GM18502 (cell line): ENCODE measurements around the gene DIP2C.
"Not testable (repeated sequence)": the region's sequence is repeated elsewhere in the genome, so short reads cannot be mapped to it uniquely, and the experiment has no call there.

ENCODE experiments used
- ATAC-seq: cut with Tn5 transposase; IDR thresholded peaks from one replicate; pipeline ENCODE4 v1.9.1; 2021; ENCODE audit warnings: mild to moderate bottlenecking; ENCODE audit not compliant: unreplicated experiment, poor library complexity

The DIP2C gene

DNA sequence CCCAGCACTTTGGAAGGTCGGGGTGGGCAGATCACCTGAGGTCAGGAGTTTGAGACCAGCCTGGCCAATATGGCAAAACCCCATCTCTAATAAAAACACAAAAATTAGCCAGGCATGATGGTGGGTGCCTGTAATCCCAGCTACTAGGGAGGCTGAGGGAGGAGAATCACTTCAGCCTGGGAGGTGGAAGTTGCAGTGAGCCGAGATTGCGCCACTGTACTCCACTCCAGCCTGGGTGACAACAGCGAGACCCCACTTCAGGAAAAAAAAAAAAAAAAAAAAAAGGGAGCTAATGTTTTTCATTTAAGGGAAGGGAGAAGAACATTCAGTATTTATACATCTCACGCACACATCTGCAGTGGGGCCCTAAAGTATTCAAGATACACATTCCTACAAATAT, 176.8 kb downstream of the DIP2C start:
- not testable (repeated sequence) for ATAC-seq

DNA sequence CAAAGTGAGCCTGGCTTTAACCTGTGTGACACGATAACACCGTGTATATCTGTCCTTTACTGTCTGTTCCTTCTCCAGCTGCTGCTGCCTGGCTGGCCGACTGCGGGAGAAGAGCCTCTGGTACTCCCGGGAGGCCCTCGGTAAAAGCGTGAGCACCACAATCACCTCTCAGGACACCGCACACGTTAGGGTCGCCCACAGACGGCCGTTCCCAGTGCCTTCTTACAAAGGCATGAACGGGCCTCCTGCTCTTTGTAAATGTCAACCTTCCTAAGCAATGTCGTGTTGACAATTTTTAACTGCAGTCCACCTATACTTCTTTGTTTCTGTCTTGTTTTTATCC, 177.6 kb downstream of the DIP2C start:
- no peak for ATAC-seq

DNA sequence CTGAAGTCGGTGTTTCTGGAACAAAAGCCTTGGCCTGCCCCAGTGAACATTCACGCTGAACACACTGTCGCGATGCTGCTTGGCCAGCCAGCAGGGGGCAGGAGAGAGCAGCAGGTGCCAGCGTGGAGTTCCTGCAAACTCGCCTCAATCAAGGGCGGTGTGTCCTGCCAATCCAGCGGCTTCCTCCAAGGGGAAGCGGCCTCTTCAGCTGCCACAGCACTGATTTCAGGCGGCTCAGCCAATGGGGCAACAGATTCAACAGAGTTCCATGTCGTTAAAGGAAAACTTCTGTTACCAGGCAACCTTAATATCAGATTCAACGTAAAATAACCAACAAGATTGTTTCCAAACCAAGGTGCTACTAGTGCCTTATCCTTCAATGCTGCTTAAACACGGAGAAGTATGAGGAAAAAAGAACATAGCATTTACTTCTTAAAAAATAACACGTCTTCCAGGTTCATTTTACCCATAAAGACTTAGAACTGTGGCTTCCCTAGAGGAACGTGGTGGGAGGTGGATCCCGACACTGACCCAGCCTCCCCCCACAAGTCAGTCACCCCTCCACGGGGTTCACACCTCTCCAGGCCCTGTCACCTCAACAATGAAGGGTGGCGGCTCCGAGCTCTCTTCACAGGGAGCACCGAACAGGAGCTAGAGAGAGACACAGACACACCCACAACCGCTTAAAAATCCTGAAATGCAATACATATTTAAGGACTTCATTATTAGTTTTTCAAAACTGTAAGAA, 178.2 kb downstream of the DIP2C start:
- ATAC-seq, result no peak

GRCh38 chr10:510415-510881, 179.0 kb downstream of the DIP2C start:
- no peak for ATAC-seq

- ATAC-seq, result no peak
Observed at GRCh38 chr10:509361-510102, 179.9 kb downstream of the DIP2C start.

DNA sequence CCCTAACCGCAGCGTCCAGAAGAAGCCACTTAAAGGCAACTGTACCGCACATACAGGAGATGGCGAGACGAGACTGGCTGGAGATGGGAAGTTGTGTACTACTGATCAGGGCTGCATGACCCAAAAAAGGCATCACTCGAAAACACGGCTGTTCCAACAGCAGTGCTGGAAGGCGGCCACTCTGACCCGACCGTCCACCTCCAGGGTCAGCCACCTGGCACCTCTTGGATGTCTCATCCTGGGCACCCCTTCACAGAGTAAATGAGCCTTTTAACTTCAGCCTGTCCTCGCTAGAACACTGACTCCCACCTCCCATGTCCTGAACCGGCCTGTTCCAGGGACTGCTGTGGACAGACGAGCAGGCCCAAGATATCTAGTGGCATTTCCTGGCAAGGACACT, 180.7 kb downstream of the DIP2C start:
- ATAC-seq, result no peak

GRCh38 chr10:507908-508444, 181.5 kb downstream of the DIP2C start:
- no peak for ATAC-seq

DNA sequence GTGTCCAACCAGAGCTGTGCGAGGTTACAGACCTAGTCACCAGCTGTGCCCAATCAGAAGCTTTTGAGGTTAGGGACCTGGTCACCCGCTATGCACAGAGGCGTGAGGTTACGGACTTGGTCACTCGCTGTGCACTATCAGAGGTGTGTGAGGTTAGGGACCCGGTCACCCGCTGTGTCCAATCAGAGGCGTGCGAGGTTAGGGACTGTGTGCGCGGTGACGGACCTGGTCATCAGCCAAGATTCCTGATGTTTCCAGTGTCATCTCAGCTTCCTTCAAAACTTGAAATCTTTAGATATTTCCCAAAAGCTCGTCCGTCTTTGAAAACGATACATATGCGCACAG, 182.1 kb downstream of the DIP2C start:
- no peak for ATAC-seq

GRCh38 chr10:506451-507354, 182.8 kb downstream of the DIP2C start:
- no peak for ATAC-seq

- ATAC-seq, result no peak
Observed at GRCh38 chr10:505419-505818, 184.0 kb downstream of the DIP2C start.

DNA sequence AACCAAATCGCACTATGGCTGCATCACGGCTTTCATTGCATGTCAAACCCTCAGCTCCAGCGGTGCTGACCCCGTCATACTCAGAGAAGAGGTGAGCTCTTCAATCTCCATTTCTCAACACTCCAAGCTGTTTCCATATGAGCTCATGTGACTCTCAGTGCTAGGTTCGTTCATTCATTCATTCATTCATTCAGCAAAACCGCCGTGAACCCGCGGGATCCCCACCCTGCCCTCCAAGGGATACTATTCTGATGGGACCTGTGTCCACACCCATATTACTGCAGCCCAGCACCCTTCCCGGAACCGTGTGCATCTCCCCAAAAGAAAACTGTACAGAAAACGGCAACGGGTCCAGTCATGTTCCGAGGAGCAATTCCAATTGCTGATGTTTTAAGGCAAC, 184.7 kb downstream of the DIP2C start:
- ATAC-seq, result no peak

GRCh38 chr10:504121-504611, 185.3 kb downstream of the DIP2C start:
- ATAC-seq, result no peak

DNA sequence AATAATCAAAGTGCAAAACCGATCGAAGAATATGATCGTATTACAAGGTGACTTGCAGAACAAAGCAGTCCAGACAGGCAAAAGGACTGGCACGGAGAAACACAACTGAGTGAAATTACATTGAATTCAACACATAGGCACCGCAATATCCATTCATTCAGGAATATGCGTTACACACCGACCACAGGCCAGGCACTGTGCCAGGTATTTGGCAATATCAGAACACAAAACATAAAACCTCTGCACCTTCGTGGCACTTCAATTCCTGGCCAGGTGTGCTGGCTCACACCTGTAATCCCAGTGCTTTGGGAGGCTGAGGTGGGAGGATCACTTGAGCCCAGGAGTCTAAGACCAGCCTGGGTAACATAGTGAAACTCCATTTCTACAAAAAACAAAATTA, 187.9 kb downstream of the DIP2C start:
- no peak for ATAC-seq

DNA sequence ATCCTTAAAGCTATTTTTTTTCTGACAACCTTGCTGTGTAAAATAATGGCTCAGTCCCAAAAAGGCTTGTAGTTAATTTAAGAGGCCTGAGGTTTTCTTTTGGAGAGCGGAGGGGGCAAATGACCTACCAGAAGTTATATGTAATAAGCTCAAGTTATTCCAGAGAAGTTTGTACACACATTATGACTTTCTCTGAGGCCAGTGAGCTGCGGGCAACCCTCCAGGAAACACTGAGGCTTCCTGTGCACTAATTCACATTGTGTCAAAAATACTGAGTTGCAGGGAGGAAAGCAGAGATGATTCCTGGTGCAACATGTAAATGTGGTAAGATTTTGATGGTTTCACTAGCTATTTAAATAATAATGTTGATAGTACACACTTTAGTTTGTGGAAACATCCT, 188.6 kb downstream of the DIP2C start:
- no peak for ATAC-seq

DNA sequence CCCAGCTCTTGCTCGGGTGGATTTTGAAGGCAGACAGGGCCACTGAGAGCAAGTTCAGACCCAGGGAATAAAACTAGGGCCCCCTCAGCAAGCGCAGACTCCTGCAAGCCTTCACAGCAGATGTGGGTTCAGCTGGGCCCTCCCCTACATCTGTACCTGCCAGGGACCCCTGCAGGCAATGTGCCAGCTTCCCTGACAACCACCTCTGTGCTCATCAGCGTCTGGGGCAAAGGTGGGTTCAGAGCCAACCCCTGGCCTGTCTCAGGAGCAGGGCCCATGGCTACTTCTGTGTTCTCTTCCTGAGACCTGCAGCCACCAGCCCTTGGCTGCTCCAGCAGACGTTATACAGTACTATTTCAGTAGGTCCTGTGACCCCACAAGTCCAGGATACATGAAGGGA, 189.5 kb downstream of the DIP2C start:
- no peak for ATAC-seq

GRCh38 chr10:498760-499435, 190.6 kb downstream of the DIP2C start:
- ATAC-seq, result no peak

DNA sequence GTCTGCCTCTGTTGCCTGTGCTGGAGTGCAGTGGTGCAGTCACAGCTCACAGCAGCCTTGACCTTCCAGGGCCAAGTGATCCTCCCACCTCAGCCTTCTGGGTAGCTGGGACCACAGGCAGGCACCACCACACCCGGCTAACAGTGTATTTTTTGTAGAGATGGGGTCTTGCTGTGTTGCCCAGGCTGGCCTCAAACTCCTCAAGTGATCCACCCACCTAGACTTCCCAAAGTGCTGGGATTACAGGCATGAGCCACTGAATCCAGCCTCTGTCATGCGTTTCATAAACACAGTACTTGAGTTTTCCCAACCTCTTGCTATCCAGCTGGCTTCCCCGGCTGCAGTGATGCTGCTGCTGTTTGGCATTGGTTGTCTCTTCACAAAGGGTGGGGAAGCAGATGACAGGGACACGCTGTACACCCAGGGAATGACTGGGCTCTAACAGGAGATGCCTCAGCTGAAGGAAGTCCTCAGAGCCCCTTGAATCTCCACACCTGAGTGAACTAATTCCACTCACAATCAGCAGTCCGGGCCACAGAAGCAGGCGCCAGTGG, 191.5 kb downstream of the DIP2C start:
- ATAC-seq, result no peak

GRCh38 chr10:497289-497688, 192.2 kb downstream of the DIP2C start:
- ATAC-seq, result no peak

DNA sequence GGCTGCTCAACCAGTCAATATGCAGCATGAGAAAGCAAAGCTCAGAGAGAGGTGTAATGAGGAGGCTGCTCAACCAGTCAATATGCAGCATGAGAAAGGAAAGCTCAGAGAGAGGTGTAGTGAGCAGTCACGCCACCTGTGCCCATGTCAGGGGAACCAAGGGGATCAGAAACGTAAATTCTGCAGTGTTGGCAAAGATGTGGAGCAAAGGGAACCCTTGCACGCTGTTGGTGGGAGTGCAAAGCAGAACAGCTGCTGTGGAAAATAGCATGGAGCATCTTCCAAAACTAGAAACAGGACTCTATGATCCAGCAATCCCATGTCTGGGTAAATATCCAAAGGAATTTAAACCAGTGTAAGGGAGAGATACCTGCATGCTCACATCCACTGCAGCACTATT, 194.9 kb downstream of the DIP2C start:
- ATAC-seq, result no peak

DNA sequence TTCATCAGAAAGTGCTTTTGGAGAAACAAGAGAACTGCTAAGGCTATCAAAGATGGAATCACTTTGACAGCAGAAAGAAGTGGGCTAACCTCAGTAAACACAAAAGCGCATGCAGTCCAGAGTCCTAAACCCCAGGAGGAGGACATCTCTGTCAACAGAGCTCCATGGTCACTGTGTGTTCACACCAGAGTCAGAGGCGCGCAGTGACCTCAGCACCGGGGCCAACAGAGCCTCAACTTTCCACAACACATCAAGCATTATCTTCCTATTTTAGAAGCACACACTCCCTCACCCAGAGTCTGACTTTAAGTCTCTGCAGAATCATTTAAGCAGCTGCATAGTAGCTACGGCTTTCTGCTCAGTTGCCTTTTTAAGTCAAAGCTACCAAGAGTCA, 195.3 kb downstream of the DIP2C start:
- no peak for ATAC-seq
